HG03460 (cell line): ENCODE data around the gene SNX3.

ENCODE experiments used
- ATAC-seq: cut with Tn5 transposase; IDR thresholded peaks from one replicate; pipeline ENCODE4 v1.9.1; 2021; ENCODE audit not compliant: unreplicated experiment

SNX3 gene

GRCh38 chr6:108171918-108172516, 88.8 kb downstream of the SNX3 start:
- no peak for ATAC-seq

DNA sequence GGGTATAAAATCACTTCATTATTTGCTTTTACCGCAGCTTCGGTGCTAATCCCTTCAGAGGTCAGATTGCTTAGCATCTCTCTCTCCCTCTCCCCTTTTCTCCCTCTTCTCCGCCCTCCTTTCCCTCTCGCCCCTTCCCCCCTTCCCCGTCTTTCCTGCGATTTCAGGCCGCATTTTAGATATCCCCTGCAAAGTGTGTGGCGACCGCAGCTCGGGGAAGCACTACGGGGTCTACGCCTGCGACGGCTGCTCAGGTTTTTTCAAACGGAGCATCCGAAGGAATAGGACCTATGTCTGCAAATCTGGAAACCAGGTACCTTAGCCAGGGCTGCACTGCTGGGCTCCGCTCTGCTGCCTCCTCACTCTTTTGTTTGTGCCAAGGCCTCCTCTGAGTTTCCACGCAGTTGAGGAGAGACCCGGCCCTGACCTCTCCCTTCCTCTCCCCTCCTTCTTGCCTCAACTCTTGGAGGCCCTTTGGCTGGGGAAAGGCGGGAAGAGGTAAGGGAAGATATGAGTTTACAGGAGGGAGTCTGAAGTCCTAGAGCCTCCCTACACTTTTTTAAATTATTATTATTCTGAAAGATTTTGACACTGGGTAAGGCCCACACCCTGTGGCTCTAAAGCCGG, 89.4 kb downstream of the SNX3 start:
- no peak for ATAC-seq

DNA sequence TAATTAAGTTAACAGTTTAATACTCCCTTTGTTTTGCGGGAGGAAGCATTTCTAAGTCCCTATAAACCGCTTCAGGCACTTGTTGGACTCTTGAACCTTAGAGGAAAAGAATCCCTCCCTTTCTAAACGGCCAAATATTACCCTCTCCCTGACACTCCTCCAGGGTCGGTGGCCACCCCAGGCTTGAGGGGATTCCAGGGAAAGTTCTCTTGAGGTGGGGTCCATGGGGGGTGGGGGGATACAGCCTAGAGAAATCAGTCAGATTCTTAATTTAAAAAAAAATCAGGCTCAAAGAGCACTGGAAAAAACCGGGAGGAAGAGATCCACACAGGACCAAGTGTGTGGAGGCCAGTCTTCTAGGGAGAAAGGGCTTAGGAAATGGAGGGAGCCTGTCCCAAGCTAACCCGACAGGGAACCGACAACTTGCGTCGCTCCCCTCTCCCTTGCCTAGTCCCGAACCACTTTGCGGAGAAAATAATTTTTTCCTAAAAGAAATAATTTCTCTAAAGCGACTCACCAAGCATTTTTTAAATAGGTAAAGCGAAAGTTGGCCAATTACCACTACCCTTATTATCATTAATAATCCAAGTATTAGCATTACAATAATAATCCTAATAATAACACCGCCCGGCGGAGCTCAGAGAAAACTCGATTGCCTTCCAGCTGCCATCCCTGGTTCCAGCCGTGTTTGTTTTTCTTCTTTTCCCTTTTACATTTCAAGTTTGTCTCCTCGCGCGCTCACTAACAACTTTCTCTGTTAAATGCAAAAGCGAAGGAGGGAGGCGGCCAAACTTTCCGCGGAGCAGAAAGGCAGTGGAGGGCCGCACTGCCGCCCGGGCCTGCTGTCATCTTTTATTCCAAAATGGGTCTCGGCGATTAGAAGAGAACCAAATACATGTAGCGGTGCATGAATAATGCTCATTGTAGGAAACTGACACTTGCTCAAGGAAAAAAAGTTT, 90.2 kb downstream of the SNX3 start:
- no peak for ATAC-seq

GRCh38 chr6:108169464-108170331, 91.1 kb downstream of the SNX3 start:
- no peak for ATAC-seq

- ATAC-seq, result no peak
Measured at GRCh38 chr6:108168501-108169463, 92.1 kb downstream of the SNX3 start.

DNA sequence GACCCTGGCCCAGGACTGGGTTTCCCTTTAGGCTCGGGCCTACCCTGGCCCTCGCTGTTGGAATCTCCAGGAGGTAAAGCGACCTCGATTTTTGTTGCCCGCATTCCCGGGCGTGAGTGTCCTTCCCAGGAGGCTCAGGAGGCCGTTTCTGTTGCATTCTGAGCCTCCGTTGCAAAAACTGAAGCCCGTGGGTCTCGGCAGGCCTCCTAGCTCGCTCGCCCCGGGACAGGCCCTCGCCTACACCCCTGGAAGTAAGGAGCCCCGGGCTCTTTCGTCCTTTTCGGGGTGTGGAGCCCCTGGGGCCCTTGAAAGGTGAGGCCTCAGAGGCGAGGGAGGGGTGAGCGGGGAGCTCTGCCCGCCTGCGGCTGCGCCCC, 92.8 kb downstream of the SNX3 start:
- ATAC-seq, result no peak

GRCh38 chr6:108167449-108168089, 93.3 kb downstream of the SNX3 start:
- no peak for ATAC-seq

DNA sequence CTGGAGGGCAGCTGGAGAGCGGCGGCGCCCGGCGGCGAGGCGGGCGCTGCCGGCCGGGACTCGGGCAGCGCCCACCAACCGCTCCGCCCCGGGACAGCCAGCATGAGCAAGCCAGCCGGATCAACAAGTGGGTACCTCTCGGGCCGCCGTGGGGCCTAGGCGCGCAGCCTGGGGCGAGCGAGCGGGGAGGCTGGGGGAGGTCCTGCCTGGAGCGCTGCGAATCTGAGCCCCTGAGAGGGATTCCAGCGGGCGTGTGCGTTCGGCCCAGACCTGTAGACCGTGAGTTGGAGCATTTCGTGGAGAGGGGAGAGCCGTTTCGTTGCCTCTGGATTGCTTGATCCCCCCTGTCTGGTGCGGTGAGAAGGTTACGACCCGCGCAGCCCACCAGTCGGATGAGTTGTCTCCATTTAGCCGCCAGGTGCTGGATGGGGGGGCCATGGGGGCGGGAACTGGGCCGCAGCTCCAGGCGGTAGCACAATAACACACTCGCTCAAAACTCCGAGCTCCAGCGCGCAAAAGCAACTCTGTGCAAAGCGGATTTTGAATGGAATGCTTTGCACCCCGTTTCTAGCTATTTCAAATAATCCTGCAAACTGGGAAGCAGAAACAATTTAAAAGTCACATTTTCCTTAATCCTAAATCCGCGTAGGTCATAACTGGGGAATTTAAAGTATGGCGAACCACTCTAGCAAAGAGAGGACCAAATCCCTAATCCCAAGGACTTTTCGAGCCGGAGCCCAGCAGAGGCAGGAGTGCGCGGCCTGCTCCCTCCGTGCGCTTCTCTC, 94.0 kb downstream of the SNX3 start:
- ATAC-seq, result no peak

DNA sequence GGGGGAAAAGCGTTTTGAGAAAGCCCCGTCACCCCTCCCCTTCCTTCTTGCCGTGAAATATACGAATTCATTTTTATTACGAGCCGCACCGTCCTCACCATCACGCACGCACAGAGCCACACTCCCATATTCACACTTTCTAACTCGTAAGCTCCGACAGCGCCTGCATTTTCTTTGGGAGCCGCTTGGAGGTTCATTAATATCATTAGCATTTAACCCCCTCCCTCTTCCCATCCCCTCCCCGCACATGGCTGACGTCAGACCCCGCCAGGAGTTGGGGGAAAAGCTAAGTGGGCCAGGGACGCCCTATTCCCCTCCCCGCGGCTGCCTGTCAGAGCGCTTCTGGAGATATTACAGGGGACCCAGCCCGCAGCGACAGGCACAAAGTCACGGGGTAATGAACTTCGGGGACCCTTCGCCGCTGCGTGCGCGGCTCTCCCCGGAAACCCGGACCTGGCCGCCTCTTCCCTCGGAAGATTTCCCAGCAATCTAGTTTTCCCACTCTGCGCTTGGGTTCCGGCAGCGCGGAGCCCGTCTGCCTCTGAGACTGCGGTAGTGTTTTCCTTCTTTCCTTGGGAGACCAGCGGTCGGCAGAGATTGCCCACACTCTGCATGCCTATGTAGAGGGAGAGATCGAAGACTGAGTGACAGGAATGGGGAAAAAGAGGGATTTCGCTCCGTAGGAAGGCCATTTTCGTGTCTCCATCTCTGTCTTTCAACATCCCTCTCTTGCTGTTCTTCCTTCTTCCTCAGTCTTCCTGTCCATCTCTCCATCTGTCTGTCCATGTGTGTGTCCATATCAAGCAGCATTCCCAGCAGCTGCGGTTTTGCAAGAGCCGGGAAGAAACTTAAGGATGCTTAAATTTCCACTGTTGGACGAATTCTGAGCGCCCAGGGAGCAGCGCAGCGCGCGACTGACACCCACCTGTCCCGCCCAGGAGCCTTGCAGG, 94.9 kb downstream of the SNX3 start, which contains the start of gene NR2E1:
TSS of gene NR2E1 (plus strand) at position 309 of the 950 bp plus-strand sequence. CDS start 744 bp downstream, outside the sequence.
- no peak for ATAC-seq

- ATAC-seq, result no peak
Measured at GRCh38 chr6:108164815-108165706, 95.8 kb downstream of the SNX3 start.

DNA sequence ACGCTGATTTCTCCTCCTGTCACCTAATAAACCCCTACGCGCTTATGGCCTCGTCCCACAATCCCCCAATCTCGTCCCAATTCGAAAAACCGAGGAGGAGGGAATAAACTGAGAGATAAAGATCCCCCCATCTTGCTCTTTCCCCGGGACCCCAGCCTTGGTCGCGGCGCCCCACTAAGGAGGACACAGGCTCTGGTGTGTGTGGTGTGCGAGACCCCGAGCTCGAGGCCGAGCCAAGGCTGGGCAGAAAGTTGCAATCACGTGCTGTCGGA, 96.4 kb downstream of the SNX3 start:
- no peak for ATAC-seq

GRCh38 chr6:108163644-108164542, 96.9 kb downstream of the SNX3 start:
- no peak for ATAC-seq

- ATAC-seq, result no peak
Measured at GRCh38 chr6:108163267-108163643, 97.6 kb downstream of the SNX3 start.

DNA sequence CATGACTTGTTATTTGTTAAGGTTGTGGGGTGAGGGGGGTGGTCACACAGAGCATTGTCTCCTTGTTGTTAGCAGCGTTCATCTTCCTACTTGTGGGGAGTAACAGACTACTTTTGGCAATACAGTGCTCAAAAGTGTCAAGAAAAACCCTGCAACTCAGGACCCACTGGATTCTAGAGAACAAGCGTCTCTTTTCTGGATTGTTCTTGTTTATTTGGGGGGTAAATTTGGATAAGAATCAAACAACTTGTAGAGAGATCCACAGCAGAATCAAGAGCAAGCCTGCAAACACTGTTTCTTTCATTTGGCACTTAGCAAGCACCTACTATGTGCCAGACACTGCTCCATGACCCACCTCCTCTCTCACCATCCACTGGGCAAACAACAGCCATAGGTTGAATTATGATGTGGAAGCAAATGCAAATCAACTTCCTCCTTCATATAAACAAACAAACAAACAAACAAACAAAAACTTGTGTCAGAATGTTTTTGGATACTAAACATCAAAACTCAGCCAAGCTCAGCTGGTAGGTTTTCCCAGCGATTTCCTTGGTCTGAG, 99.0 kb downstream of the SNX3 start:
- no peak for ATAC-seq
